GM06990 (cell line): Measurements from ENCODE around the gene FAM53B.

Experiments
- DNase-seq: peaks from one replicate; pipeline ENCODE4 v3.0.0-alpha.2; 2011; ENCODE audit not compliant: insufficient read length; ENCODE audit errors: extremely low read depth
- H3K27me3 ChIP-seq: replicated peaks from 2 replicates; pipeline ENCODE4 v1.6.0; 2011; ENCODE audit warnings: low read length; ENCODE audit not compliant: control insufficient read depth, insufficient read depth
- H3K36me3 ChIP-seq: 2 replicates; pipeline ENCODE4 v1.5.1; 2011; ENCODE audit warnings: low read length; ENCODE audit not compliant: control insufficient read depth, insufficient read depth
- H3K4me3 ChIP-seq: replicated peaks from 2 replicates; pipeline ENCODE4 v1.5.1; 2011; ENCODE audit warnings: low read depth, mild to moderate bottlenecking, control low read depth, low read length
- TF ChIP-seq, protein P1 (sequence below): IDR thresholded peaks from 2 replicates; pipeline ENCODE4 v1.5.1; 2011; ENCODE audit warnings: low read length, control low read depth, mild to moderate bottlenecking, inconsistent platforms; ENCODE audit not compliant: insufficient read depth, poor library complexity, severe bottlenecking

FAM53B gene

DNA sequence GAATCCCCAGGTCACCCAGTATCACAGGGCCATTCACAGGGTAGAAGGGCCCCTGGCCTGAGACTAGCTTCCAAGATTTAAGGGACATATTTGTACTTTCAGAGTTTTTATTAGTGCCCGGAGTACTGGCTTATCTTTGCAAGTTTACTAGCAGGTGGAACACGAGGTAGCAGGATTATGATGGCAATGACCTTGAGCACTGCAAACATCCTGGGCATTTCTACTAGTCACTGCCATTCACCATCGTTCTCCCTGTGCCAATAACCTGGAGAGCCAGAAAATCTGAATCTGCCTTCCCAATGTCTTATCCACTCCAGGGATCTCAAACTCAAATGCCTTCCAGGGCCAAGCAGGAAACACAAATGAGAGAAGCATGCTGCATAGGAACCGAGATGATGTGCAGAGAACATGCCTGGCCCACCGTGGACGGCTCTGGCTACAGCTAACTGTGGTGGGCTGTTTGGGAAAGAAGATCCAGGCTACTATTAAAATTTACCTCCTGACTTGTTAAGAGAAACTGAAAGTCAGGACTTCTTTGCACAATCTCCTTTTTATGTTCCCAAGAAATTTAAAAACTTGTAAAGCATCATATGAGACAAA lies 16.7 kb downstream of the FAM53B start:
- H3K4me3 ChIP-seq, result no peak overlapping the region
- H3K36me3 ChIP-seq, result no peaks in the 10 kb centered on the region
- TF ChIP-seq, protein P1, sequence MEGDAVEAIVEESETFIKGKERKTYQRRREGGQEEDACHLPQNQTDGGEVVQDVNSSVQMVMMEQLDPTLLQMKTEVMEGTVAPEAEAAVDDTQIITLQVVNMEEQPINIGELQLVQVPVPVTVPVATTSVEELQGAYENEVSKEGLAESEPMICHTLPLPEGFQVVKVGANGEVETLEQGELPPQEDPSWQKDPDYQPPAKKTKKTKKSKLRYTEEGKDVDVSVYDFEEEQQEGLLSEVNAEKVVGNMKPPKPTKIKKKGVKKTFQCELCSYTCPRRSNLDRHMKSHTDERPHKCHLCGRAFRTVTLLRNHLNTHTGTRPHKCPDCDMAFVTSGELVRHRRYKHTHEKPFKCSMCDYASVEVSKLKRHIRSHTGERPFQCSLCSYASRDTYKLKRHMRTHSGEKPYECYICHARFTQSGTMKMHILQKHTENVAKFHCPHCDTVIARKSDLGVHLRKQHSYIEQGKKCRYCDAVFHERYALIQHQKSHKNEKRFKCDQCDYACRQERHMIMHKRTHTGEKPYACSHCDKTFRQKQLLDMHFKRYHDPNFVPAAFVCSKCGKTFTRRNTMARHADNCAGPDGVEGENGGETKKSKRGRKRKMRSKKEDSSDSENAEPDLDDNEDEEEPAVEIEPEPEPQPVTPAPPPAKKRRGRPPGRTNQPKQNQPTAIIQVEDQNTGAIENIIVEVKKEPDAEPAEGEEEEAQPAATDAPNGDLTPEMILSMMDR, result no peak
- H3K27me3 ChIP-seq, result no peaks in the 10 kb centered on the region
- no peak for DNase-seq

DNA sequence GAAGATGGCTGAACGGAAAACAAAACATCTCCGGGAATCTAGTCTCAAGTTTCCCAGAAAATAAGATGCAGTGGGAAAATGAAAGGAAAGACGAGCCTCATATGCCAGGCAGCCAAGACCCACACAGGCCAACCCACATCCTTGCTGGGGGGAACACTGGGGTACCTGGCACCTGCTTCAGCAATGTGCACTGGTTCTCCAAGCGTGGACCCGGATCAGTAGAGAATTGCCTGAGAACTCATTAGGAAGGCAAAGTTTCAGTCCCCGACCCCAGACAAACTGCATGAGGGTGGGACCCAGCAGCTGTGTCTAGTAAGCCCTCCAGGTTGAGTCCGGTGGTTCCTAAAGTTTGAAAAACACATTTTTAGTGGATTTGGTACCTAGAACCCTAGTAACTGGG lies 18.4 kb downstream of the FAM53B start:
- H3K4me3 ChIP-seq, result no peak overlapping the region
- TF ChIP-seq, protein P1, result no peak
- no peaks in the 10 kb centered on the region for H3K36me3 ChIP-seq
- no peaks in the 10 kb centered on the region for H3K27me3 ChIP-seq
- no peak for DNase-seq

DNA sequence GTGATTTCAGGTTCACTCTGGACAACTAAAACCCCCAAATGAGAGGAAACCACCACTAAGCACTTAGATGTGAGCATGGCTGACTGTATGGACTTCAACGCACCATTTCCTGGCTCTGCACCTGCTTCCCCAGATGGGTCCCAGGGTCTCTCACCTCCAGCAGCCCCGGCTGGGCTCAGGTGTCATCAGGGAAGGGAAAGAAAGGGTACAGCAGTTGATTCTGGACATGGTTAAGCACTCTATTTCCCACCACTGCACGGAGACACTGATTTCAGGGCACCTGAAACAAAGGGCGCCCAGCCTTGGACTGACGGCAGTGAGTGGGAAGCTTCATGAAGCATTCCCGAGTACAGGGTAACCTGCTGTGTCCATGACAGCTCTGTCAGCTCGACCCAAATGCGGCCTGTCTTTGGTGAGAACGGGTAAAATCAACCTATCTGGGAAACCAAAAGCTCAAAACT lies 19.0 kb downstream of the FAM53B start:
- no peaks in the 10 kb centered on the region for H3K36me3 ChIP-seq
- H3K4me3 ChIP-seq, result no peak overlapping the region
- no peaks in the 10 kb centered on the region for H3K27me3 ChIP-seq
- DNase-seq, result no peak
- TF ChIP-seq, protein P1, result no peak

DNA sequence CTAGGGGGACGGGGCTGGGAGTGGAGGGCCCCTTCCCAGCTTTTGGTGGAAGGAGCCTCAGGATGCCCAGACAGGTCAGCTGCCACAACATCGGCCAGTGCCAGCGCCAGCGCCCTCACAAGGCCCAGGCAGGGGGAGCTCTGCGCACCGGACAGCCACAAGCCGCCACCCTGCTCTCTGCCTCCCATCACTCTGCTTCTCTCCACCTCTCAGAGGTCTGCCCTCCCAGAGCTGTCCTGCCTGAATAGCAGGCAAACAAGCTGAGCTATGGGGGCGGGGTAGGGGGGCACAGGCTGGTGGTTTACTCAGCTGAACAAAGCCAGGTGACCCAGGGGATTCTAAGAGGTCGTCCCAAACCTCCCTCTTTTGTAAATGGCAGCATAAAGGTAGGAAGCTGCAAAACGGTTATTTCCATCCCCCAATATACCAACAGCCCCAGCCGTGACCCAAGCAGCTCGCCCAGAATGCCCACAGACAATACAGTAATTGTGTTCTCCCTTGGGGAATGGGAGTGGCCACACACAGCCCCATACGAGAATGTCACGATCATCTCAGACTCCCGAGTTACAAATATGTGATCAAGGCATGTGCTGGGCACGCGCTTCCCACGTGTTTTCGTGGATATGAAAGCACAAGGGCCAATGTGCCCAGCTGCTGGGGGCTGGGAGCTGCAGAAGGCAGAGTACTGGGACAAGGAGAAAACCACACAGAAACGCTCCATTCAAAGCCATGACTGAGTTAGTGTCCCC lies 19.7 kb downstream of the FAM53B start:
- DNase-seq, result no peak
- Histone ChIP-seq H3K4me3 (no peak overlapping the region), H3K27me3 (no peaks in the 10 kb centered on the region), H3K36me3 (no peaks in the 10 kb centered on the region)
- TF ChIP-seq, protein P1, result peak; percentile 27

DNA sequence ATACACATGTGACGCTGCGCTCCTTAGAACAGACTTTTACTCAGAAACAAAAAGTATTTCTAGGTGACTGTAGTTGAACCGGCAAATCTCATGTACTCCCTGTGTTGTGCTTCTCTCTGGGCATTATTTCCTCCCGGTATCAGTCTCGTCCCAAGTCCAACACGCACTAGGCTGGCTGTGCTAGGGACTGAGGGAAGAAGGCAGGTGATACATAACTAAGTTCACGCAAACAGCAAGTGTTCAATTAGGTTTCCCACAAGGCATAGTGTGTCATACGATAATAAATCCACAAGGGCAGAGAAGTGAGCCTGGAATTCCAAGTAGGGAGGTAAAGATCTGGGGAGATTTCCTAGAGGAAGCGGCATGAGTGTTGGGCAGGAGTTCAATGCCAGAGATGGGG lies 20.4 kb downstream of the FAM53B start:
- H3K36me3 ChIP-seq, result no peaks in the 10 kb centered on the region
- no peak for DNase-seq
- H3K4me3 ChIP-seq, result no peak overlapping the region
- TF ChIP-seq, protein P1, result no peak
- H3K27me3 ChIP-seq, result no peaks in the 10 kb centered on the region
